ENCODE data around the gene SUPT6H.

GRCh38 chr17:28714281-28714680, 52.3 kb downstream of the SUPT6H start:
- peak; percentile 33; the same call in 1 of the 3 replicates for TF ChIP-seq CTCF (IDR thresholded peaks at IDR 0.05)
- no peak for TF ChIP-seq POLR2A (IDR thresholded peaks at IDR 0.05; ENCODE audit: low read length)
- TF ChIP-seq ZC3H11A (IDR thresholded peaks at IDR 0.05), result no peak
- TF ChIP-seq KDM5A (IDR thresholded peaks at IDR 0.05), result no peak
- TF ChIP-seq USF2 (IDR thresholded peaks at IDR 0.05), result no peak
- TF ChIP-seq JUN (IDR thresholded peaks at IDR 0.05), result peak in 1 of 2 experiments; percentile 32; a peak in 1 of 5 replicates
- no peak for TF ChIP-seq REST (IDR thresholded peaks at IDR 0.05)
- no peak for TF ChIP-seq MAZ (IDR thresholded peaks at IDR 0.05; ENCODE audit: borderline replicate concordance, low read depth, low read length)
- TF ChIP-seq BHLHE40 (IDR thresholded peaks at IDR 0.05; ENCODE audit: low read depth, low read length), result no peak
- TF ChIP-seq MYC (IDR thresholded peaks at IDR 0.05; ENCODE audit: borderline replicate concordance, low read length), result no peak

All from A549 (cell line).